ENCODE data around the gene CACNG4. TPM values are rescaled to one million over a fixed set of nuclear protein-coding genes. Genes with fewer than 3 reads are reported as not detected.

Gene CACNG4
- polyA plus RNA-seq, 1 donor from 2014 or later: 32.9 TPM

DNA sequence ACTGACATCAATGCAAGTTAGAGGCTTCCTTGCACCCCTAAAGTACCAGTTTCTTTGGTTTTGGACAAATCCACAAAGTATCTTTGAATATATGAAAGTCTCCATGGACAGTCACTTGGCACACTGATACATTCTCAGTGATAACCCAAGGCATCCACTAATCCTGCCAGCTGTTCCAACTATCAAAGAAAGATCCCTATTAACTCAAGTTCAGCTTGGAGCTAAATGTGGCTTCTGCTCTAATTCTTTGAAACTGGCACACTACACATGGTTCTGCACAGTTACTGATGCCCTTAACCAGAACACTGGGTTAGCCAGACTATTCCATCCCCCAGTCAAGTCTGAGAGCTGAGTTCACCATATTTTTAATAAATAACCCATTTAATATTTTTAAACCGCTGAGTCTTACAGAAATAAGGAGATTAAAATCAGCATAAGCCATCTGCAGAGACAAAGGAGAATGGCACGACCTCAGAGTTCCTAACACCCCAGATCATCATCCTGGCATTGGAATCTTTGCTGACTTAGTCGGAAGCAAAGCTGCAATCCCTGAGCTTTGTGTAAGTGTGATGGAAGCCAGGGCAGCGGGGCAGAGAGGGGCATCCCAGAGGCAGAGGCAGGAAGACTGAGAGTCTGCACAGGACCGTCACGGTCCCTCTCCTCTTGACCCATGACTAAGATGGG, 86.1 kb downstream of the CACNG4 start:
- no peak overlapping the region for H3K9ac ChIP-seq (ENCODE audit: low read length)
- no peaks in the 10 kb centered on the region for H3K9me2 ChIP-seq (ENCODE audit: insufficient read depth, low read length)
- no peaks in the 10 kb centered on the region for H3K79me2 ChIP-seq (replicated peaks; ENCODE audit: insufficient read depth, low read length)
- no peaks in the 10 kb centered on the region for H4K20me1 ChIP-seq (ENCODE audit: insufficient read depth)
- no peaks in the 10 kb centered on the region for H3F3A ChIP-seq (ENCODE audit: insufficient read depth, low read length, poor library complexity, severe bottlenecking)
- H3K4me2 ChIP-seq (ENCODE audit: low read length): no peak overlapping the region
- no peak overlapping the region for H3K27ac ChIP-seq (ENCODE audit: low read length)
- no peak overlapping the region for H2AFZ ChIP-seq (ENCODE audit: low read depth, low read length)
- no peaks in the 10 kb centered on the region for H3K36me3 ChIP-seq (ENCODE audit: insufficient read depth, low read length)
- H3K27me3 ChIP-seq (ENCODE audit: insufficient read depth, low read depth, low read length): no peaks in the 10 kb centered on the region
- no peak overlapping the region for H3K4me3 ChIP-seq (ENCODE audit: low read length)
- no peak for TF ChIP-seq TAF1 (IDR thresholded peaks at IDR 0.05; ENCODE audit: low read depth)
- no peak for TF ChIP-seq CTCF (IDR thresholded peaks at IDR 0.05; ENCODE audit: poor library complexity, severe bottlenecking)
- TF ChIP-seq POLR2AphosphoS5 (IDR thresholded peaks at IDR 0.05): no peak
- TF ChIP-seq SMC3 (conservative IDR thresholded peaks at IDR 0.05; ENCODE audit: poor library complexity): no peak
- no peak for TF ChIP-seq EZH2 (IDR thresholded peaks at IDR 0.05; ENCODE audit: borderline replicate concordance, insufficient read depth, low read length, poor library complexity, severe bottlenecking)
- no peak for TF ChIP-seq REST (IDR thresholded peaks at IDR 0.05; ENCODE audit: borderline replicate concordance)
- TF ChIP-seq RAD21 (conservative IDR thresholded peaks at IDR 0.05): no peak
- TF ChIP-seq MXI1 (conservative IDR thresholded peaks at IDR 0.05; ENCODE audit: poor library complexity, severe bottlenecking): no peak
- TF ChIP-seq EP300 (conservative IDR thresholded peaks at IDR 0.05; ENCODE audit: poor library complexity, severe bottlenecking): no peak
- peaks cover 8% of the 10 kb centered on the region for H3K9me3 ChIP-seq (ENCODE audit: low read length)

DNA sequence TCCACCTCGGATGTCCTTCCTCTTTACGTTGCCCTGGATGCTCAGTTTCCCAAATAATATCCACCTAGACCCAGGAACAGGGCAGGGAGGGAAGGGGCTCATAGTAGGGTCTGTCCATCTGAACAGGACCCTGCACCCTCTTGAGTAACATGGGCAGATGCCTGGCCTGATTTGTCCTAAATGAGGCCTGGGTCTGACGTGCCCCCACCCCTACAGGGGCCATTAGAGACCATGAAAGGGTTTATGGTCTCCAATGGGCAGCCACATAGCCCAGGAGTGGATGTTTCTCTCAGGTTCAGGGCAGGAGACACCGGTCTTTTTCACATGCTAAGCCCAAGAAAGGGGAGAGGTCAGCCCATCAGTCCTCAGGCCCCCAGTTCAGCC, 86.6 kb downstream of the CACNG4 start:
- Histone ChIP-seq H3K9me3 (ENCODE audit: low read length) (peaks cover 8% of the 10 kb centered on the region), H3K27ac (ENCODE audit: low read length) (no peak overlapping the region), H3K4me2 (ENCODE audit: low read length) (no peak overlapping the region), H3K36me3 (ENCODE audit: insufficient read depth, low read length) (no peaks in the 10 kb centered on the region), H3F3A (ENCODE audit: insufficient read depth, low read length, poor library complexity, severe bottlenecking) (no peaks in the 10 kb centered on the region), H3K9ac (ENCODE audit: low read length) (no peak overlapping the region), H4K20me1 (ENCODE audit: insufficient read depth) (no peaks in the 10 kb centered on the region), H2AFZ (ENCODE audit: low read depth, low read length) (no peak overlapping the region), H3K79me2 (replicated peaks; ENCODE audit: insufficient read depth, low read length) (no peaks in the 10 kb centered on the region), H3K9me2 (ENCODE audit: insufficient read depth, low read length) (no peaks in the 10 kb centered on the region), H3K27me3 (ENCODE audit: insufficient read depth, low read depth, low read length) (no peaks in the 10 kb centered on the region), H3K4me3 (ENCODE audit: low read length) (no peak overlapping the region)
- TF ChIP-seq MXI1 (conservative IDR thresholded peaks at IDR 0.05; ENCODE audit: poor library complexity, severe bottlenecking) (no peak), POLR2AphosphoS5 (IDR thresholded peaks at IDR 0.05) (no peak), CTCF (IDR thresholded peaks at IDR 0.05; ENCODE audit: poor library complexity, severe bottlenecking) (no peak), EP300 (conservative IDR thresholded peaks at IDR 0.05; ENCODE audit: poor library complexity, severe bottlenecking) (no peak), EZH2 (IDR thresholded peaks at IDR 0.05; ENCODE audit: borderline replicate concordance, insufficient read depth, low read length, poor library complexity, severe bottlenecking) (no peak), REST (IDR thresholded peaks at IDR 0.05; ENCODE audit: borderline replicate concordance) (no peak), TAF1 (IDR thresholded peaks at IDR 0.05; ENCODE audit: low read depth) (no peak), SMC3 (conservative IDR thresholded peaks at IDR 0.05; ENCODE audit: poor library complexity) (no peak), RAD21 (conservative IDR thresholded peaks at IDR 0.05) (no peak)

All from neural cell (in vitro differentiated cells).